Upper lobe of left lung (tissue), 6 donors: Measurements from ENCODE around the gene NCAN. TPM values are rescaled to one million over a fixed set of nuclear protein-coding genes. Genes with fewer than 3 reads are reported as not detected.
"Not testable (repeated sequence)": the region's sequence is repeated elsewhere in the genome, so short reads cannot be mapped to it uniquely, and the experiment has no call there.

ENCODE experiments used
- ATAC-seq, 2 donors: fragments of 200-7000 bp; cut with Tn5 transposase; one replicate each; pipeline ENCODE4 v1.9.1; 2022; ENCODE audit warnings: mild to moderate bottlenecking in 2 of 2, moderate library complexity in 2 of 2; ENCODE audit not compliant: low FRiP score in 2 of 2
- DNase-seq, 2 donors: peaks; one replicate each; pipeline ENCODE4 v3.0.0-alpha.2; 2019 to 2020
- H3K27ac ChIP-seq, 4 donors: fragments of 200-600 bp; sonication (generic); one replicate each; pipeline ENCODE4 v1.5.1; 2016 to 2019
- H3K27me3 ChIP-seq, 4 donors: fragments of 200-600 bp; sonication (generic); one replicate each; pipeline ENCODE4 v1.5.1; 2017 to 2019
- H3K36me3 ChIP-seq, 4 donors: fragments of 200-600 bp; sonication (generic); one replicate each; pipeline ENCODE4 v1.5.1; 2016 to 2019
- H3K4me1 ChIP-seq, 4 donors: fragments of 200-600 bp; sonication (generic); one replicate each; pipeline ENCODE4 v1.5.1; 2018 to 2019
- H3K4me3 ChIP-seq, 4 donors: fragments of 200-600 bp; sonication (generic); one replicate each; pipeline ENCODE4 v1.5.1; 2017 to 2019; ENCODE audit warnings: mild to moderate bottlenecking in 2 of 4, moderate library complexity in 1 of 4
- H3K9me3 ChIP-seq, 4 donors: fragments of 200-600 bp; sonication (generic); one replicate each; pipeline ENCODE4 v1.5.1; 2018 to 2019
- EP300 ChIP-seq, 4 donors: sonication (generic); formaldehyde crosslinking; IDR thresholded peaks; one replicate each; pipeline ENCODE4 v1.5.1; 2017; ENCODE audit warnings: antibody characterized with exemption in 4 of 4, control low read depth in 2 of 4
- POLR2A ChIP-seq, 4 donors: fragments of 450-650 bp; IDR thresholded peaks; one replicate each; pipeline ENCODE4 v1.5.1; 2016 to 2017; ENCODE audit warnings: antibody characterized with exemption in 4 of 4, mild to moderate bottlenecking in 2 of 4
- POLR2AphosphoS5 ChIP-seq, 2 donors: sonication (generic); formaldehyde crosslinking; IDR thresholded peaks; one replicate each; pipeline ENCODE4 v1.5.1; 2017; ENCODE audit warnings: antibody characterized with exemption in 2 of 2
- WGBS, 2 donors: methylation state at CpG; one replicate each; pipeline ENCODE4 v1.1.5; 2017 to 2018; 5-methylcytosine and 5-hydroxymethylcytosine counted together
- total RNA-seq, 6 donors: library from RNA; depleted of rRNA in 4 of 6; stranded (reverse); fragments of >200 nt in 4 of 6; gene quantifications; one replicate each; pipeline versions ENCODE4 v1.1.0 to v1.2.1, GENCODE V29; 2016 to 2021
- TF ChIP-seq, protein P1 (sequence below), 6 experiments: fragments of 450-650 bp in 4 of 6; fragments of 200-600 bp in 2 of 6; sonication (generic) in 2 of 6; IDR thresholded peaks; one replicate each; pipeline ENCODE4 v1.5.1; 2016 to 2019; ENCODE audit warnings: antibody characterized with exemption in 6 of 6
- donor health status: DM: no; HTN: no; CAD: no; lungs with moderate emphysema.
- donor health status: DM: no; HTN: yes; CAD: no; lungs with severe emphysema.

Gene NCAN
- total RNA-seq, 6 donors from 2014 or later = 3.1 TPM; not detected in 5

DNA sequence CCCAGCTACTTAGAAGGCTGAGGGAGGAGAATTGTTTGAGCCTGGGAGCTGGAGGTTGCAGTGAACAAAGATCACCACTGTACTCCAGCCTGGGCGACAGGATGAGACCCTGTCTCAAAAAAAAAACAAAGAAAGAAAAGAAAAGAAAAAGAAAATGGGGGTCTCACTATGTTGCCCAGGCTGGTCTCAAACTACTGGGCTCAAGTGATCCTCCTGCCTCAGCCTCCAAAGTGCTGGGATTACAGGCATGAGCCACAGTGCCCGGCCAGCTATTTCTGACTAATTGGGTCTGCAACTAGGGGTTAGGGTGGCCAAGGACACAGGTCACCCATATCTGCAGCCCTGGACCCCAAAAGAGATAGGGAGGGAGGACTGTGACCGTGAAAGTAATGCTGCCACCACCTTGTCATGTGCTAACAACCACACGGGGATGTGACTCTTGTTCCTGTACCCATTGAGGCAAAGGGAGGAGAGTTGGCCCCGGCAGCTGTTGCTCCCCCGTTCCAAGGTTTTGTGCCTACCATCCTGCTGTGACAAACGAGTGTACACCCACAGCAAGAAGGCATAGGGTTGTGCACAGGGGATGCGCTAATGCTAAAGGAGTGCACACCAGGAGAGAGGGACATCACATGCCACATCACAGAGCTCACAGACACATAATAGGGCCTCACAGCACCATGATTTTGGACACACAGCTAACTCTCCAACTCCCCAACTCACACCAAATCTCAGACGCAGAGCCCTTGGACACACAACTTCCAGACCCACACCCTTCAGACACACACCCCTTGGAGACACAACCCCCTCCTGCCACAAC lies 42.3 kb upstream of the NCAN start:
- TF ChIP-seq EP300 (IDR thresholded peaks at IDR 0.05) = no peak
- TF ChIP-seq POLR2AphosphoS5 (IDR thresholded peaks at IDR 0.05) = no peak
- no peak for TF ChIP-seq POLR2A (IDR thresholded peaks at IDR 0.05)
- TF ChIP-seq, protein P1, sequence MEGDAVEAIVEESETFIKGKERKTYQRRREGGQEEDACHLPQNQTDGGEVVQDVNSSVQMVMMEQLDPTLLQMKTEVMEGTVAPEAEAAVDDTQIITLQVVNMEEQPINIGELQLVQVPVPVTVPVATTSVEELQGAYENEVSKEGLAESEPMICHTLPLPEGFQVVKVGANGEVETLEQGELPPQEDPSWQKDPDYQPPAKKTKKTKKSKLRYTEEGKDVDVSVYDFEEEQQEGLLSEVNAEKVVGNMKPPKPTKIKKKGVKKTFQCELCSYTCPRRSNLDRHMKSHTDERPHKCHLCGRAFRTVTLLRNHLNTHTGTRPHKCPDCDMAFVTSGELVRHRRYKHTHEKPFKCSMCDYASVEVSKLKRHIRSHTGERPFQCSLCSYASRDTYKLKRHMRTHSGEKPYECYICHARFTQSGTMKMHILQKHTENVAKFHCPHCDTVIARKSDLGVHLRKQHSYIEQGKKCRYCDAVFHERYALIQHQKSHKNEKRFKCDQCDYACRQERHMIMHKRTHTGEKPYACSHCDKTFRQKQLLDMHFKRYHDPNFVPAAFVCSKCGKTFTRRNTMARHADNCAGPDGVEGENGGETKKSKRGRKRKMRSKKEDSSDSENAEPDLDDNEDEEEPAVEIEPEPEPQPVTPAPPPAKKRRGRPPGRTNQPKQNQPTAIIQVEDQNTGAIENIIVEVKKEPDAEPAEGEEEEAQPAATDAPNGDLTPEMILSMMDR (IDR thresholded peaks at IDR 0.05) = no peak
- Histone ChIP-seq H3K36me3 (no peaks in the 10 kb centered on the region), H3K9me3 (no peaks in the 10 kb centered on the region), H3K4me1 (peaks cover 7 to 10% (median 9%) of the 10 kb centered on the region in 4 donors), H3K4me3 (peak overlapping the region in 3 of 4 donors; percentile 19 to 35 (median 33)), H3K27ac (no peak overlapping the region), H3K27me3 (no peaks in the 10 kb centered on the region)
- 81 to 82% methylated on average over 7 to 9 of the region's 9 CpGs for WGBS, 2 donors
- no peak for DNase-seq
- ATAC-seq = no peak

DNA sequence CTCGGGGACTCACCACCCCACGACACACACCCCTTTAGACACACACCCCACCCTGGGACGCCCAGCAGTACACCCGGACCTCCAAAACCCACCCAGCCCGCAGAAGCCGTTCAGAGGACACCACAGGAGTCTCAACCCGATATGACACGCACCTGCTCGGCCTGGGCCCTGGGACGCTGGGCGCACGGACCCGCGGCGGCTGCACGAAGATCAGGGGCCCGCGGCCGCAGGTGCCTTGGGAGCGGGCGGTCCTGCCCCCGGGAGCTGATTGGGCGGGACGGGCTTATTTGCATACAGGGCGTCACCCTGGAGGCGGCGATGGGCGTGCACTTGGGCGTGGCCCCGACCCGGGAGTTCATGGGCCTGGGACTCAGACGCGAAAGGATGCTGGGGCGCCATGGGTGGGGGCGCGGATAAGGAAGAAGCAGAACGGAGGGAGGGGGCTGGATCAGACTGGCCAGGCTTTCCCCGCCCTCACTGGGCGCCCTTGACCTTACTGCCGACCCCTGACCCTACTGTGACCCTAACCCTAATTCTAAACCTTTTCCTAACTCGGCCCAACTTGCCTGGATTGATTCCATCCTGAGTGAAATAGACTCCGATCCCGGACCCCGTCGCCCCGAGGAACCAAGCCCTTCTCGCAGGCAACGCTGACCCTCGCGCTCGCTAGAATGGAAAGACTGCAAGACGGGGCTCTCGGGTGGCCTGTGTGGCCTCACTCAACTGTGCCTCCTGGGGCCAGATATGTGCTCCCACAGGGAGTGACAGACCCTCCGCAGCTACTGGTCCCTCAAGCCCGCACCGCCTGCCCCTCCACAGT lies 41.5 kb upstream of the NCAN start, which contains the start of gene MEF2B:
TSS of gene MEF2B (minus strand) at position 211 of the 820 bp plus-strand sequence. CDS start 19,528 bp downstream, outside the sequence.
- ATAC-seq (peak; percentile 86 to 90), DNase-seq (peak; percentile 86 to 95)
- no peaks in the 10 kb centered on the region for H3K36me3 ChIP-seq
- TF ChIP-seq EP300 (IDR thresholded peaks at IDR 0.05) = no peak
- no peak for TF ChIP-seq POLR2A (IDR thresholded peaks at IDR 0.05)
- TF ChIP-seq, protein P1 (IDR thresholded peaks at IDR 0.05) = no peak
- 20 to 41% methylated on average over 12 to 56 of the region's 56 CpGs for WGBS, 2 donors
- H3K27ac ChIP-seq = no peak within 1 kb of the TSS
- peak within 1 kb of the TSS in 3 of 4 donors; percentile 19 to 35 (median 33) for H3K4me3 ChIP-seq
- H3K4me1 ChIP-seq = peaks cover 7 to 17% (median 11%) of the 10 kb centered on the region in 4 donors
- H3K9me3 ChIP-seq = no peaks in the 10 kb centered on the region
- no peaks in the 10 kb centered on the region for H3K27me3 ChIP-seq

DNA sequence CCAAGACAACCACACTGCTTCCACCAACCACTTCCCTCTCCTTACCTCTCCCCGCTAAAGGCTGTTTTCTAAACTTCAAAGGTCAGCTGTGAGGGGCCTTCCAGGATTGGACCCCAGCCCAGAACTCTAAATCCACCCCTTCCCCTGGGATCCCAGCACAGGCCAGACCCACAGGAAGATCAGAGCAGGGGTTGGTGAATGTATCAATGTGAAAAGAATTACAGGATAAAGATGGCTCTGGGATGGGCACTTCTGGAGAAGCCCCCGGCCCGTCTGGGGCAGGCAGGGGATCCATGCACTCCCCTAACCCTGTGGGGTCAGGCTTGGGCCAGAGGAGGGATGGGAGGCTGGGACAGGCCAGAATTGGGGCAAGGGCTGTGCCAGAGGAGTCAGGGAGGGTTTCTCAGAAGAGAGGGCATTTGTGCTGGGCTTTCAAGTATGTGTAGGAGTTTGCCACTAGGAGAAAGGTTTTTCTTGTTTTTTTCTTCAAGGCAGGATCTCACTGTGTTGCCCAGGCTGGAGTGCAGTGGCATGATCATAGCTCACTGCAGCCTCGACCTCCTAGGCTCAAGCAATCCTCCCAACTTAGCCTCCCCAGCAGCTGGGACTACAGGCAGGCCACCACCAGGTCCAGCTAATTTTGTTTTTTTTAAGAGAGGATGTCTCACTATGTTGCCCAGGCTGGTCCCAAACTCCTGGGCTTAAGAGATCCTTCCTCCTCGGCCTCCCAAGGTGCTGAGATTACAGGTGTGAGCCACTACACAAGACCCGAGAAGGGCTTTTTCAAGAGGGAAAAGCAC lies 40.7 kb upstream of the NCAN start:
- WGBS, 2 donors = 80 to 82% methylated on average over 6 of the region's 6 CpGs
- DNase-seq = no peak
- H3K4me3 ChIP-seq = no peak overlapping the region
- H3K9me3 ChIP-seq = no peaks in the 10 kb centered on the region
- TF ChIP-seq POLR2AphosphoS5 (IDR thresholded peaks at IDR 0.05) = no peak
- TF ChIP-seq, protein P1 (IDR thresholded peaks at IDR 0.05) = no peak
- TF ChIP-seq EP300 (IDR thresholded peaks at IDR 0.05) = no peak
- TF ChIP-seq POLR2A (IDR thresholded peaks at IDR 0.05) = no peak
- no peaks in the 10 kb centered on the region for H3K27me3 ChIP-seq
- no peak overlapping the region for H3K27ac ChIP-seq
- peaks cover 0 to 5% (median 2%) of the 10 kb centered on the region in 4 donors for H3K36me3 ChIP-seq
- H3K4me1 ChIP-seq = peaks cover 7 to 17% (median 11%) of the 10 kb centered on the region in 4 donors
- ATAC-seq = no peak

DNA sequence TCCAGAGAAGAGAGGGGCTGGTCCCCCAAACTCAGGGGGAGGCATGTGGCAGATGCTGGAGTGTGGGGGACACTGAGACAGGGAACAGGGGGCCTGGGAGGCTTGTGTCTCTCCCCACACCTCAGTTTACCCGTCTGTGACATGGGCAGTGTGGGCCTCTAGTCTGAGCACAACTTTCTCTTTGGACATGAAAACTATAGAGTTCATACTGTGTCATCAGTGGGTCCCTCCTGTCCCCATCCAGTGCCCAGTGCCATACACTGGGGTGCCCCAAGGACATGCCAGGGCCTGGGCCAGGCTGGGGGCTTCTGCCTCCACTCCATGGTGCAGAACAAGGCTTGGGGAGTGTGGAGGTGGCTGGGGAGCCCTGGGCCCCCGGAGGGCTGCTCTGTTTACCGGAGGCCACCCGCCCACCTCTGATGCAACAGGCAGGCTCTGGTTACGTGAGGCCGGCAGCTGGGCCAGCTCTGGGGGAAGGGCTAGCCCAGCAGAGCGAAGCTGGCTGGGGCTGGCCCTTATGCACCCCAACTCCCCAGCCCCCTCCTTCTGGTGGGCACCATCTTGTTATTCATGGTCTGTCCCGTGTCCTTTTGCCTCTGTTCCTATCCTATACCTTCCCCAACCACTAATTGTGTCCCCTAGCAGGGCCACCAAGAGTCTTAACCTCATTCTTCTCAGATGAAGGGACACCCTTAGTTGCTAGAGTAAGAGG lies 39.8 kb upstream of the NCAN start:
- no peak for DNase-seq
- H3K27me3 ChIP-seq = no peaks in the 10 kb centered on the region
- no peak overlapping the region for H3K4me3 ChIP-seq
- 50 to 56% methylated on average over 3 to 8 of the region's 8 CpGs for WGBS, 2 donors
- no peak for ATAC-seq
- no peaks in the 10 kb centered on the region for H3K9me3 ChIP-seq
- no peak overlapping the region for H3K27ac ChIP-seq
- TF ChIP-seq, protein P1 (IDR thresholded peaks at IDR 0.05) = no peak
- TF ChIP-seq POLR2A (IDR thresholded peaks at IDR 0.05) (no peak), POLR2AphosphoS5 (IDR thresholded peaks at IDR 0.05) (no peak), EP300 (IDR thresholded peaks at IDR 0.05) (no peak)
- H3K4me1 ChIP-seq = peaks cover 7 to 17% (median 11%) of the 10 kb centered on the region in 4 donors
- peaks cover 3 to 14% (median 9%) of the 10 kb centered on the region in 4 donors for H3K36me3 ChIP-seq

DNA sequence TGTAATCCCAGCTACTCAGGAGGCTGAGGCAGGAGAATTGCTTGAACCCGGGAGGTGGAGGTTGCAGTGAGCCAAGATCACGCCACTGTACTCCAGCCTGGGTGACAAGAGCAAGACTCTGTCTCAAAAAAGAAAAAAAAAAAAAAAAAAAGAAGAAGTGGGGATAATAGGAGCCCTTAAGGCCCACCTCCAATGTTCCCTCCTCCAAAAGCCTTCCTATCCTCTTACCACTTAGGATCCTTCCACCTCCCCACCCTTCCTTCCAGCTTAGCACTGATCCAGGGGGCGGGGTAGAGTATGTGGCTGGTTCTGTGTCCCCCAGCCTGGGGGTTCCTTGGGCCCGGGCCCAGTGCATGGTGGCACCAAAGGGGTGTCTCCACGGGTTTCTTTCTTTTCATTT lies 38.5 kb upstream of the NCAN start:
- not testable (repeated sequence) for H3K27me3 ChIP-seq, DNase-seq, H3K27ac ChIP-seq, H3K9me3 ChIP-seq, H3K4me3 ChIP-seq, ATAC-seq
- 92 to 96% methylated on average over 5 of the region's 5 CpGs for WGBS, 2 donors
- H3K36me3 ChIP-seq = peaks cover 3 to 22% (median 17%) of the 10 kb centered on the region in 4 donors
- peaks cover 7 to 17% (median 11%) of the 10 kb centered on the region in 4 donors for H3K4me1 ChIP-seq
